T-cell (primary cell): ENCODE results near the gene ABL1. TPM values are rescaled to one million over a fixed set of nuclear protein-coding genes. Genes with fewer than 3 reads are reported as not detected.

Source experiments
- ATAC-seq, 4 experiments: fragments of 200-7000 bp in 3 of 4; fragments of 150-1000 bp in 1 of 4; cut with Tn5 transposase; replicated peaks in 1 of 4; 1 replicate in 3 of 4; 2 replicates in 1 of 4; pipeline ENCODE4 v1.10.0; 2021; ENCODE audit warnings: moderate library complexity in 3 of 4, mild to moderate bottlenecking in 2 of 4, moderate number of reproducible peaks in 1 of 4
- CTCF ChIA-PET, 2 donors: fragments of 300-600 bp; sonication (Branson Sonifier 250); formaldehyde crosslinking; loops; one replicate each; lab custom pipeline; 2022; ENCODE audit warnings: antibody characterized with exemption in 2 of 2; lab: Charles Lee
- POLR2A ChIA-PET, 2 donors: fragments of 300-600 bp; sonication (Branson Sonifier 250); formaldehyde crosslinking; loops; one replicate each; lab custom pipeline; 2022; ENCODE audit warnings: antibody characterized with exemption in 2 of 2; lab: Charles Lee
- DNase-seq, 35 experiments: peaks; one replicate each; pipeline versions ENCODE4 v3.0.0 to v3.0.0-alpha.2; 2013 to 2023
- H3K27ac ChIP-seq: one replicate; pipeline ENCODE4 v1.5.1; 2013; ENCODE audit warnings: low read length
- H3K27me3 ChIP-seq, 2 experiments: replicated peaks in 1 of 2; 1 replicate in 1 of 2; 2 replicates in 1 of 2; pipeline versions ENCODE4 v1.6.1 to v1.7.0; 2013; ENCODE audit warnings: low read length in 1 of 2, mixed read lengths in 1 of 2; ENCODE audit not compliant: control insufficient read depth in 2 of 2, insufficient read depth in 2 of 2; ENCODE audit errors: extremely low read depth in 1 of 2
- H3K36me3 ChIP-seq, 2 donors: 1 replicate in 1 of 2; 2 replicates in 1 of 2; pipeline versions ENCODE4 v1.6.1 to v1.7.0; 2013; ENCODE audit warnings: low read length in 1 of 2; ENCODE audit not compliant: control insufficient read depth in 2 of 2, insufficient read depth in 1 of 2; ENCODE audit errors: extremely low read depth in 1 of 2
- H3K4me1 ChIP-seq, 2 experiments: 1 replicate in 1 of 2; 2 replicates in 1 of 2; pipeline versions ENCODE4 v1.6.1 to v1.7.0; 2013; ENCODE audit warnings: low read length in 2 of 2, mixed read lengths in 1 of 2; ENCODE audit not compliant: insufficient read depth in 2 of 2, control insufficient read depth in 1 of 2; ENCODE audit errors: extremely low read depth in 1 of 2
- H3K4me3 ChIP-seq, 2 donors: 1 replicate in 1 of 2; 2 replicates in 1 of 2; pipeline versions ENCODE4 v1.5.1 to v1.7.0; 2013; ENCODE audit warnings: mild to moderate bottlenecking in 2 of 2, low read length in 1 of 2, moderate library complexity in 1 of 2; ENCODE audit not compliant: control insufficient read depth in 1 of 2; ENCODE audit errors: extremely low read depth in 1 of 2
- H3K9me3 ChIP-seq: 2 replicates; pipeline ENCODE4 v1.7.0; 2013
- H3K27ac Mint-ChIP-seq, 2 donors: one replicate each; pipeline ENCODE4 v1.8.0; 2020 to 2021; ENCODE audit warnings: mild to moderate bottlenecking in 2 of 2, mixed read lengths in 2 of 2
- H3K27me3 Mint-ChIP-seq, 2 donors: one replicate each; pipeline ENCODE4 v1.8.0; 2021 to 2022; ENCODE audit warnings: mixed read lengths in 2 of 2
- H3K36me3 Mint-ChIP-seq: one replicate; pipeline ENCODE4 v1.8.0; 2021; ENCODE audit warnings: mixed read lengths
- H3K4me1 Mint-ChIP-seq, 3 donors: one replicate each; pipeline ENCODE4 v1.8.0; 2020 to 2022; ENCODE audit warnings: mixed read lengths in 3 of 3, mild to moderate bottlenecking in 1 of 3
- H3K4me3 Mint-ChIP-seq, 3 donors: one replicate each; pipeline ENCODE4 v1.8.0; 2020 to 2022; ENCODE audit warnings: mild to moderate bottlenecking in 3 of 3, mixed read lengths in 3 of 3, moderate library complexity in 3 of 3
- H3K9me3 Mint-ChIP-seq, 3 donors: one replicate each; pipeline ENCODE4 v1.8.0; 2020 to 2022; ENCODE audit warnings: mixed read lengths in 3 of 3
- whole genome bisulfite sequencing: methylation state at CpG from one replicate; pipeline ENCODE4 v1.1.5; 2013; ENCODE audit warnings: missing lambda C conversion rate; ENCODE audit not compliant: insufficient coverage; 5-methylcytosine and 5-hydroxymethylcytosine counted together
- total RNA-seq, 35 experiments: library from RNA in 6 of 35; stranded (reverse) in 6 of 35; fragments of 120-200 nt in 1 of 35; gene quantifications; one replicate each; pipeline versions ENCODE4 v1.2.1 to v1.2.4 and lab custom pipeline; 2013 to 2026

Gene ABL1
- total RNA-seq, 5 donors from 2014 or later (not counting 1 experiment from before 2014, with no cell fraction given): 33.3 to 40.0 (median 37.7) TPM

GRCh38 chr9:130878295-130878694 lies 43.2 kb downstream of the ABL1 start:
- Mint-ChIP-seq H3K4me3 (no peak overlapping the region), H3K36me3 (peaks cover 62% of the 10 kb centered on the region), H3K9me3 (no peaks in the 10 kb centered on the region), H3K27ac (no peak overlapping the region), H3K27me3 (no peaks in the 10 kb centered on the region), H3K4me1 (no peaks in the 10 kb centered on the region)
- ATAC-seq: no peak
- CTCF ChIA-PET: no interaction called here
- Histone ChIP-seq H3K4me3 (no peak overlapping the region), H3K27me3 (no peaks in the 10 kb centered on the region), H3K4me1 (no peaks in the 10 kb centered on the region), H3K9me3 (no peaks in the 10 kb centered on the region), H3K27ac (no peak overlapping the region), H3K36me3 (peaks cover 4 to 58% of the 10 kb centered on the region in 2 donors)
- 88% methylated on average over 3 of the region's 6 CpGs for WGBS
- DNase-seq: no peak
- POLR2A ChIA-PET: interaction anchor here in 1 of 2 donors (0.6 kb wide), 1 partner anchor 733 kb away, joined by 5 read pairs; no protein-coding TSS in a partner anchor

- Mint-ChIP-seq H3K4me1 (no peaks in the 10 kb centered on the region), H3K27me3 (no peaks in the 10 kb centered on the region), H3K4me3 (no peak overlapping the region), H3K27ac (no peak overlapping the region), H3K36me3 (peaks cover 52% of the 10 kb centered on the region), H3K9me3 (no peaks in the 10 kb centered on the region)
- CTCF ChIA-PET: no interaction called here
- Histone ChIP-seq H3K36me3 (peaks cover 8 to 58% of the 10 kb centered on the region in 2 donors), H3K4me1 (no peaks in the 10 kb centered on the region), H3K9me3 (no peaks in the 10 kb centered on the region), H3K4me3 (no peak overlapping the region), H3K27me3 (no peaks in the 10 kb centered on the region), H3K27ac (no peak overlapping the region)
- DNase-seq (no peak), ATAC-seq (no peak)
- POLR2A ChIA-PET: no interaction called here
- WGBS: 97% methylated on average over 5 of the region's 9 CpGs
These were observed 44.9 kb downstream of the ABL1 start for GRCh38 chr9:130879863-130880411.

- no peaks in the 10 kb centered on the region for H3K9me3 Mint-ChIP-seq
- no peak overlapping the region for H3K4me3 Mint-ChIP-seq
- no peak overlapping the region for H3K27ac Mint-ChIP-seq
- Histone ChIP-seq H3K4me3 (no peak overlapping the region), H3K27me3 (no peaks in the 10 kb centered on the region), H3K27ac (no peak overlapping the region), H3K4me1 (no peaks in the 10 kb centered on the region), H3K36me3 (peaks cover 8 to 55% of the 10 kb centered on the region in 2 donors), H3K9me3 (no peaks in the 10 kb centered on the region)
- ChIA-PET POLR2A (no interaction called here), CTCF (no interaction called here)
- WGBS: 98% methylated on average over 13 of the region's 16 CpGs
- DNase-seq (no peak), ATAC-seq (no peak)
- peaks cover 50% of the 10 kb centered on the region for H3K36me3 Mint-ChIP-seq
- H3K27me3 Mint-ChIP-seq: no peaks in the 10 kb centered on the region
- H3K4me1 Mint-ChIP-seq: no peaks in the 10 kb centered on the region
These were observed 45.7 kb downstream of the ABL1 start for GRCh38 chr9:130880599-130881220.

GRCh38 chr9:130881516-130881915 lies 46.5 kb downstream of the ABL1 start:
- Histone ChIP-seq H3K9me3 (no peaks in the 10 kb centered on the region), H3K36me3 (peaks cover 8 to 55% of the 10 kb centered on the region in 2 donors), H3K27me3 (no peaks in the 10 kb centered on the region), H3K27ac (no peak overlapping the region), H3K4me3 (no peak overlapping the region), H3K4me1 (no peaks in the 10 kb centered on the region)
- H3K27ac Mint-ChIP-seq: no peak overlapping the region
- no CpG with 5 or more reads among the region's 6 CpGs for WGBS
- no peaks in the 10 kb centered on the region for H3K4me1 Mint-ChIP-seq
- no peaks in the 10 kb centered on the region for H3K27me3 Mint-ChIP-seq
- ChIA-PET POLR2A (no interaction called here), CTCF (no interaction called here)
- H3K36me3 Mint-ChIP-seq: peaks cover 51% of the 10 kb centered on the region
- no peak for ATAC-seq
- H3K9me3 Mint-ChIP-seq: no peaks in the 10 kb centered on the region
- no peak for DNase-seq
- H3K4me3 Mint-ChIP-seq: no peak overlapping the region

DNA sequence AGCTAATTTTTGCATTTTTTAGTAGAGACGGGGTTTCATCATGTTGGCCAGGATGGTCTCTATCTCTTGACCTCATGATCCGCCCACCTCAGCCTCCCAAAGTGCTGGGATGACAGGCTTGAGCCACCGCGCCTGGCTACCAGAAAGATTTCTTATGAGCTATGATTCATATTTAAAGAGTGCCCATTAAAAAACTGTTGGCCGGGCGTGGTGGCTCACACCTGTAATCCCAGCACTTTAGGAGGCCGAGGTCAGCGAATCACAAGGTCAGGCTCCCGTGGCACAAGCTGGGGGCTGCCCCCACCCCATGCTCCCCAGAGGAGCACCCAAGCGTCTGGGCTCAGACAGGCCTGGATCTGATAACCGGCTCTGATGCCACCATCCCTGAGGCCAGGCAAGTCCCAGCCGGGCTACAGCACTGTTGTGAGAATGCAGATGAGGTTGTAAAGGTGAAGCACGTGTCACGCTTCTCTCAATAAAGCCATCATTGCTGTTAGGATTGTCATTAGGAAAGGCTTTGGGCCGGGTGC lies 47.7 kb downstream of the ABL1 start:
- Mint-ChIP-seq H3K27ac (no peak overlapping the region), H3K36me3 (peaks cover 53% of the 10 kb centered on the region)
- CTCF ChIA-PET: no interaction called here

GRCh38 chr9:130883479-130883878 lies 48.4 kb downstream of the ABL1 start:
- no peak for ATAC-seq
- no peak for DNase-seq
- H3K27ac ChIP-seq: no peak overlapping the region
- Mint-ChIP-seq H3K9me3 (no peaks in the 10 kb centered on the region), H3K27ac (no peak overlapping the region), H3K27me3 (no peaks in the 10 kb centered on the region), H3K36me3 (peaks cover 52% of the 10 kb centered on the region), H3K4me3 (no peak overlapping the region), H3K4me1 (no peaks in the 10 kb centered on the region)
- ChIA-PET POLR2A (no interaction called here), CTCF (no interaction called here)
- H3K4me3 ChIP-seq: no peak overlapping the region
- 100% methylated on average over 2 of the region's 5 CpGs for WGBS
- H3K9me3 ChIP-seq: no peaks in the 10 kb centered on the region
- no peaks in the 10 kb centered on the region for H3K4me1 ChIP-seq
- peaks cover 4 to 61% of the 10 kb centered on the region in 2 donors for H3K36me3 ChIP-seq
- no peaks in the 10 kb centered on the region for H3K27me3 ChIP-seq

More for the DNA sequence above, 47.7 kb downstream of the ABL1 start:
- peaks cover 8 to 60% of the 10 kb centered on the region in 2 donors for H3K36me3 ChIP-seq
- no peak overlapping the region for H3K27ac ChIP-seq
- WGBS: 98% methylated on average over 6 of the region's 15 CpGs
- no peaks in the 10 kb centered on the region for H3K9me3 ChIP-seq
- no peak overlapping the region for H3K4me3 ChIP-seq
- ATAC-seq (no peak), DNase-seq (no peak)
- Mint-ChIP-seq H3K9me3 (no peaks in the 10 kb centered on the region), H3K27me3 (no peaks in the 10 kb centered on the region), H3K4me1 (no peaks in the 10 kb centered on the region), H3K4me3 (no peak overlapping the region)
- H3K4me1 ChIP-seq: no peaks in the 10 kb centered on the region
- no peaks in the 10 kb centered on the region for H3K27me3 ChIP-seq
- POLR2A ChIA-PET: no interaction called here
